ENCODE results near the gene FANK1.
A peak's percentile ranks its signal among the peaks of the same experiment; 100 is the strongest.
"Not testable (repeated sequence)": the region's sequence is repeated elsewhere in the genome, so short reads cannot be mapped to it uniquely, and the experiment has no call there.

FANK1 gene

GRCh38 chr10:125933693-125934092, 37.3 kb downstream of the FANK1 start:
- DNase-seq, result no peak

GRCh38 chr10:125936331-125936730, 40.0 kb downstream of the FANK1 start:
- no peak for DNase-seq

GRCh38 chr10:125940515-125940914, 44.2 kb downstream of the FANK1 start:
- no peak for DNase-seq

- DNase-seq, result no peak
These were observed 54.9 kb downstream of the FANK1 start for GRCh38 chr10:125951290-125951689.

GRCh38 chr10:125953778-125954385, 57.5 kb downstream of the FANK1 start:
- DNase-seq, result no peak

DNA sequence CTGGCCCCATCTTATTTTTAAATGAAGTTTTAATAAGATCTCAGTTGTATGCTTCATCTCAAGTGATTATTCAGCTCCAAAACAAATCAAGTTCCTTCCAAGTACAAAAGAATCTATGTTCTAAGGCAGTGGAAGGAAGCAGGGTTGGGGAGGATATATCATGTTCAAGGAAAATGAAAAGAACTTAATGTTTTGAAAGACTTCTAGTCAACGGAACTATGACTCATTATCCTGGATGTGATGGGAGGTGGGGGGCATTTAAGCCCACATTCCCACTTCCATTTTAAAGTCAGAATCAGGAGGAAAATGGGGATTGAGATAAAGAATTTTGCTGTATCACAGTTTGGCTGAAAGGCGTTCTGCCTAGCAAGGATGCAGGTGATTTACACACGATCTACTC, 59.4 kb downstream of the FANK1 start:
- no peak for DNase-seq

DNA sequence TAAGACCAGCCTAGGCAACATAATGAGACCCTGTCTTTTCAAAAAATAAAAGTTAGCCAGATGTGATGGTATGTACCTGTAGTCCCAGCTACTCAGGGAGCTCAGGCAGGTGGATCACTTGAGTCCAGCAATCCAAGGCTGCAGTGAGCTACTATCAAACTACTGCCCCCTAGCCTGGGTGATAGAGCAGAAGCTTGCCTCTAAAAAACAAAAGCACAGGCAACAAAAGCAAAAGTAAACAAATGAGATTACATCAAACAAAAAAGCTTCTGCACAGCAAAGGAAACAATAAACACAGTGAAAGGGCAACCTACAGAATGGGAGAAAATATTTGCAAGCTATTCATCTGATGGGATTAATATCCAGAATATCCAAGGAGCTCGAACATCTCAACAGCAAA, 65.4 kb downstream of the FANK1 start:
- no peak for DNase-seq

DNA sequence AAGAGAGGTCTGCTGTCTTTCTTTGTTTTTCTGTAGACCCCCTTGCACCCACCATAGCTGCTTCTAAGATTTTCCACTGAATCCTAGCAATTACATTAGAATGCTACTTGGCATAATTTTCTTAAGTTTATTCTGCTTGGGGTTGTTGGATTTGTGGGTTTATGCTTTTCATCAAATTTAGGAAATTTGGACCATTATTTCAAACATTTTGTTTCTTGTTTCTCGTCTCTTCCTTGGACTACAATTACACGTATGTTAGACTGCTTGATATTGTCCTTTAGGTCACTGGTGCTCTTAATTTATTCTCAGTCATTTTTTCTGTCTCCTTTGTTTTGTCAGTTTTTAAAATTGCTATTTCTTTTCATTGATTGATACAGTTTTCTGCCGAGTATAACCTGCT, 65.8 kb downstream of the FANK1 start:
- no peak for DNase-seq

DNA sequence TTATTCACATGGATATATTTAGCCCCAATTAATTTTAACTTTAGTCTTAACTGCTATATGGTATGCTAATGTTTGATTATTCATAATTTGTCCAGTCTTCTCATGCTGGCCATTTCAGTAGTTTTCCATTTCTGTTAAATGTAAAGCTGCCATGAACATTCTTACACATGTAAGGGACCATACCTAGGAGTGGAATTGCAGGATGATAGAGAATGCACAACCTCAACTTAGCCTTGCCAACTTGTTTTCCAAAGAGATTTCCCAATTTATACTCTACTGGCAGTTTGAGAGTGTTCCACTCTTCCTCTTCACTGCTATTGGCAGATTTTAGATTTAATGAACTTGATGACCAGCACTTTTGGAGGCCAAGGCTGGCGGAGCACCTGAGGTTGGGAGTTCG, 68.2 kb downstream of the FANK1 start:
- DNase-seq, result no peak

GRCh38 chr10:125967533-125967932, 71.2 kb downstream of the FANK1 start:
- no peak for DNase-seq

DNA sequence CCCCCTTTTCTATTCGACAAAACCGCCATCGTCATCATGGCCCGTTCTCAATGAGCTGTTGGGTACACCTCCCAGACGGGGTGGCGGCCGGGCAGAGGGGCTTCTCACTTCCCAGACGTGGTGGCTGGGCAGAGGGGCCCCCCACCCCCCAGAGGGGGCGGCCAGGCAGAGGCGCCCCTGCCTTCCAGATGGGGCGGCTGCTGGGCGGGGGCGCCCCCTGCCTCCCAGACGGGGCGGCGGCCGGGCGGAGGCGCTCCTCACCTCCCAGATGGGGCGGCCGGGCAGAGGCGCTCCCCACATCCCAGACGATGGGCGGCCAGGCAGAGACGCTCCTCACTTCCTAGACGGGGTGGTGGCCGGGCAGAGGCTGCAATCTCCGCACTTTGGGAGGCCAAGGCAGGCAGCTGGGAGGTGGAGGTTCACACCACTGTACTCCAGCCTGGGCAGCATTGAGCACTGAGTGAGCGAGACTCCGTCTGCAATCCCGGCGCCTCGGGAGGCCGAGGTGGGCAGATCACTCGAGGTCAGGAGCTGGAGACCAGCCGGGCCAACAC, 73.8 kb downstream of the FANK1 start:
- DNase-seq, result not testable (repeated sequence)

- no peak for DNase-seq
These were observed 80.7 kb downstream of the FANK1 start for GRCh38 chr10:125976960-125977605.

DNA sequence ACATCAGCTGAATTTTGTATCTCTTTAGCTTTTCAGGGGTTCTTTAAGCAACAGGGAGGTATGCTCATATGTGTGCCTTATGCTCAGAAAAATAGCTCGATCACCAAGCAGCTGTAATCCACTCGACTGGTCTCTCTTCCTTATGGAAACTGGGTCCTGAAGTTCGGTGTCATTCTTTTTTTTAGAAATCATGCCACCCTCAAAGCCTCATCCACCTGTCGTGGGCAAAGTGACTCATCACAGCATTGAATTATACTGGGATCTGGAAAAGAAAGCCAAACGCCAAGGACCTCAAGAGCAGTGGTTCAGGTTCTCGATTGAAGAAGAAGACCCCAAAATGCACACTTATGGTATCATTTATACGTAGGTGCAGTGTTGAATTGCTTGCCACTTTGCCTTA, 83.6 kb downstream of the FANK1 start:
- no peak for DNase-seq

GRCh38 chr10:125980521-125981035, 84.2 kb downstream of the FANK1 start:
- no peak for DNase-seq

DNA sequence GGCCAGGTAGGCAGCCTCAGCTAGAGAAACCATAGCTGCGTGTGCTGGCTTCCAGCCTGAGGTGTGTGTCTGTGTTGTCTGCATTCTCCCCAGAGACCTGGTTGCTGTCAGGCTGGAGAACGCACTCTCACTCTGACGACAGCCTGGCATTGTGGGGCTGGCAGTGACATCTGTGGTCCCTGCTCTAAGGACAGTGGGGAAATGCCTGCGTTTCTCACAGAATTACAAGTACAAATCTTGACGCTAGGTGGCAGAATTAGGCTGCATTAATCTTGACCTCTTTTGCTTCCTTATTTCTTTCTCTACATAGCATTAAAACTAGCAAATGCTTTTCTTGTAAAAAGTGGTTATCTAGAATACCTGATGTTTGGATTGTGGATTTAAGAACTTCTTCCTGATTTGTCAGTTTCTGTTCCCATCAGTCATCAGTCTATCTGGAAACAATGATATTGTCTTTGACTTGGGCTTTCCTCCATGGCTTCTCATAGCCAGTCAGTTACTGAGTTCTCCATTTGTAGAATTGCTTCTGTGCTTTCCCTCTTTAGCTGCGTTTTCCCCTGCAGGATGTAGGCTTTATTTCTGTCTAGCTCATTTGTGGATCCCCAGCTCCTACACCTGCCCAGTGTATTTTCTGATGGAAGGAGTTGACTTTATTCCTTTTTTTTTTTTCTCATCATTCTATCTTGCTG, 86.0 kb downstream of the FANK1 start:
- DNase-seq, result peak in 1 of 2 experiments; percentile 3

DNA sequence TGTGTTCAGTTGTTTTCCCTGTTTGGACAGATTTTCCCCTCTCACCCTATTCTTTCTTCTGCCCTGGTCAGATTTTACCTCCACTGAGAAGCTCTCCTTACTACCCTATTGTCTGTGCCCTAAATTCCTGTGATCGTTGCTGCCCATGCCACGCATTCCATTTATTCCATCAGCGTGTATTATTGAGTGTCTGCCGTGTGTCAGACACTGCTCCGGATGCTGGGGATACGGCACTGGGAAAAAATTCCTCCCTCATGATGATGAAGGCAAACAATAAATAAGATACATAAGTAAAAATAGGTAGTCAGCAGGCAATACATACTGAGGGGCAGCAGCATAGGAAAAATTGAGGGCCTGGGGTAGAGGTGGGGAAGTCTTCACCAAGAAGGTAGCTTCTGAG, 86.8 kb downstream of the FANK1 start:
- no peak for DNase-seq

DNA sequence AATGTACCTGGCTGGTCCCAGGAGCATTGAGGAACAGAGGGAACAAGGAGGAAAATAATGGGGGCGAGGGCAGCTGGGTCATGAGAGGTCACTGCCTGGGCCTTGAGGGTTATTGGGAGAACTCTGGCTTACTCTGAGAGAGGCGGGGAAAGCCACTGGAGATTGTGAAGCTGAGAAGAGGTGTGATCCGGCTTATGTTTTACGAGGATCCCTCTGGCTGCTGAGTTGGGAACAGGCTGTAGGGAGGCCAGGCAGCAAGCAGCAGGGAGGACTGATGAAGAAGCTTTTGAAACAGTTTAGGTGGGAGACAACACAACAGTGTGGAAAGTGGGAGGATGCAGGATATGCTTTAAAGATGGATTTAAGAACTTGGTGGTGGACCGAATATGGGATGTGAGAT, 87.3 kb downstream of the FANK1 start:
- no peak for DNase-seq

DNA sequence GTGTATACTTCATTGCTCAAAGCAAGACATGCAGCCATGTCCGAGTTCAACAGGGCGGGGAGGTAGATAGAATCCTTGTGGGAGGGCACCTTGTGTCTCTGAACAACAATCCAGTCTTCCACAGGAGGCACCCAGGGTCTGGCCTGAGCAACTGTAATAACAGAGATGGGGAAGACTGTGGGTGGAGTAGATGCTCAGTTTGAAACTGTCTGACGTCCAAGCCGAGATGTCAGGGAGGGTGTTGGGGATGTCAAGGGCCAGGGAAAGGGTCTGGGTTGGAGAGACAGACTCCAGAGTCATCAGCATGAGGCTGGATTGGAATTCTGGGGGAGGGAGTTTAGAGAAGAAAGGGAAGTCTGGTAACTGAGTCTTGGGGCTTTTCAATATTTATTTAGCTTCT, 88.0 kb downstream of the FANK1 start:
- DNase-seq, result no peak

- DNase-seq, result no peak
These were observed 88.6 kb downstream of the FANK1 start for GRCh38 chr10:125984865-125985495.

DNA sequence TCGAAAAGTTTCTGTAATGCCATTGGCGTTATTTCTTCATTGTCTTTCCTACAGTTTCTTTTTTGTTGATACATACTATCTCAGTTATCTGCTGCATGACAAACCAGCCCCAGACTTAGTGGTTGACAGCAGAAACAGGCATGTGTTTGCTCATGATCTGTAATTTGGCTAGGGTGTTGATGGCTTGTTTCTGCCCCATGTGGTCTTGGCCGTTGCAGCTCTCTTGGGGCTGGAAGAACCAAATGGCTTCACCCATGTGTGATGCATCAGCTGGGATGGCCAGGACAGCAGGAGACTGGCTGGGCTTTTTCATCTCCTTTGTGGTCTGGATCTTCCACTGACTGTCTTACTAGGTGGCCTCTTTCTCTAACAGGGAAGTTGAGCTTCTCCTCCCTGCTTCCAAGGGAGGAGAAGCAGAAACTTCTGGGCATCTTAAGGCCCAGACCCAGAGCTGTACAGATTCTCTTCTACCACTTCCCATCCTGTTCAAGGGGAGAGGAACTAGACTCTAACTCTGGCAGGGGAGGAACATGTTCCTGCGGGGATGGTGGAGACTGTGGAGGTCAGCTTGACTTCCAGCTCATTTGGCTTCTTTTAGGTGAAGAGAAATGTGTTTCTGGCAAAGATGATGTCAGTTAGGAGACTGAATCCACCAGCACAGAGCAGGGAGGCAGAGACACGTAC, 89.3 kb downstream of the FANK1 start:
- no peak for DNase-seq

GRCh38 chr10:125989791-125990190, 93.4 kb downstream of the FANK1 start:
- DNase-seq, result no peak

DNA sequence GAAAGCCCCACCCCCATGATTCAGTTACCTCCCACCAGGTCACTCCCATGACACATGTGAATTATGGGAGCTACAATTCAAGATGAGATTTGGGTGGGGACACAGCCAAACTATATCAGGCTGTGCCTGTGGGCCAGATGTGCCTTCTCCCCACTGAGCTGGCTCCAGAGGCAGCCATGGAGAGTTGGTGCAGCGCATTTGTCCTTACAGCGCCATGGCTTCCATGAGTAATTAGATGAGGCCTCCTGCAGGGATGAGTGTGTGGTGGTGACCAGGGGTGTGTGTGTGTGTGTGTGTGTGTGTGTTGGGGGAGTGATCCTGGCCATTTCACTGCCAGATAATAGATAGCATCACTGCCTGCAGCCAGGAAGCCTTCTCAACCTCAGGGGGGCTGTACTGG, 94.6 kb downstream of the FANK1 start:
- DNase-seq, result no peak

DNA sequence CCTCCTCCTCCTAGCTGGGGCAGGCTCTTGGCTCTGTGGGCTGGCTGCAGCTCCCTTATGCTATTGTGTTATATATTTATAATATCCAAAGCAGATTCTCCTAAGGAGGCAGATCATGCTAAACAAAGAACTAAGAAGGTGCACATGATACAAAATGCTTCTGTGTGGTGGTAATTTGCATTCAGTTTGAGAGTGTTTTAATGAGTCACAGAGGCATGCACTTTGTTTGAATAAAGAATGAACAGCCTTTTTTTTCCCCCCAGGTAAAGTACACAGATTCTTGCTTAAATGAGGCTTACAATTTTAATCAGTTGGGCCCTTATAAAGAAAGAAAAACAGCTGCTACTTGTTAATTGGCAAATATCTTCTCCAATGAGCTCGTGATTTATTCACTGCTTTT, 95.0 kb downstream of the FANK1 start:
- DNase-seq, result no peak

Data from cerebellar nuclear complex (tissue), 1 donor.